SK-N-MC (cell line): Measurements from ENCODE around the gene ZNF575.
"Not testable (repeated sequence)": the region's sequence is repeated elsewhere in the genome, so short reads cannot be mapped to it uniquely, and the experiment has no call there.

Experiments
- DNase-seq: peaks from one replicate; pipeline ENCODE4 v3.0.0-alpha.2; 2011; ENCODE audit warnings: low read depth, low spot score
- H3K27ac ChIP-seq: fragments of 200-600 bp; sonication (generic); 2 replicates; pipeline ENCODE4 v1.5.1; 2016; ENCODE audit warnings: mixed run types
- H3K36me3 ChIP-seq: fragments of 200-600 bp; sonication (generic); 2 replicates; pipeline ENCODE4 v1.6.1; 2017; ENCODE audit warnings: antibody characterized with exemption, low read length, mixed read lengths; ENCODE audit not compliant: insufficient read depth
- H3K4me3 ChIP-seq: fragments of 200-600 bp; sonication (generic); 2 replicates; pipeline ENCODE4 v1.5.1; 2016
- H3K9ac ChIP-seq: fragments of 200-600 bp; sonication (generic); 2 replicates; pipeline ENCODE4 v1.8.0; 2017; ENCODE audit warnings: mixed run types, mixed read lengths; ENCODE audit not compliant: insufficient read length
- H3K9me3 ChIP-seq: fragments of 200-600 bp; sonication (generic); 2 replicates; pipeline ENCODE4 v1.6.1; 2017; ENCODE audit warnings: low read depth, mild to moderate bottlenecking, antibody characterized with exemption, low read length, moderate library complexity, mixed read lengths
- EZH2 ChIP-seq: fragments of 200-600 bp; sonication (generic); IDR thresholded peaks from one replicate; pipeline ENCODE4 v1.6.1; 2017; ENCODE audit warnings: antibody characterized with exemption
- FOXP2 ChIP-seq: optimal IDR thresholded peaks from 2 replicates; pipeline ENCODE3; 2011; ENCODE audit warnings: mild to moderate bottlenecking, moderate library complexity; ENCODE audit not compliant: insufficient read depth; ENCODE audit errors: extremely low read length, control extremely low read depth
- POLR2AphosphoS5 ChIP-seq: IDR thresholded peaks from 2 replicates; pipeline ENCODE4 v1.6.1; 2012; ENCODE audit warnings: mild to moderate bottlenecking, low read depth, low read length, borderline replicate concordance

Gene ZNF575

GRCh38 chr19:43505186-43505456 is 27.9 kb upstream of the ZNF575 start:
- Histone ChIP-seq H3K27ac (no peak overlapping the region), H3K36me3 (no peaks in the 10 kb centered on the region), H3K4me3 (no peak overlapping the region), H3K9ac (no peak overlapping the region), H3K9me3 (no peaks in the 10 kb centered on the region)
- TF ChIP-seq EZH2, result no peak
- no peak for DNase-seq

GRCh38 chr19:43505941-43506340 is 27.0 kb upstream of the ZNF575 start:
- Histone ChIP-seq H3K36me3 (no peaks in the 10 kb centered on the region), H3K27ac (no peak overlapping the region), H3K4me3 (no peak overlapping the region), H3K9me3 (no peaks in the 10 kb centered on the region), H3K9ac (no peak overlapping the region)
- DNase-seq, result no peak
- TF ChIP-seq FOXP2, result no peak
- no peak for TF ChIP-seq POLR2AphosphoS5
- TF ChIP-seq EZH2, result no peak

GRCh38 chr19:43506629-43507028 is 26.4 kb upstream of the ZNF575 start:
- H3K9me3 ChIP-seq, result no peaks in the 10 kb centered on the region
- H3K9ac ChIP-seq, result no peak overlapping the region
- DNase-seq, result no peak
- TF ChIP-seq POLR2AphosphoS5 (no peak), FOXP2 (no peak), EZH2 (no peak)
- no peak overlapping the region for H3K4me3 ChIP-seq
- no peaks in the 10 kb centered on the region for H3K36me3 ChIP-seq
- H3K27ac ChIP-seq, result no peak overlapping the region

- TF ChIP-seq FOXP2 (no peak), POLR2AphosphoS5 (no peak), EZH2 (no peak)
- Histone ChIP-seq H3K36me3 (no peaks in the 10 kb centered on the region), H3K4me3 (no peak overlapping the region), H3K9me3 (no peaks in the 10 kb centered on the region), H3K27ac (no peak overlapping the region), H3K9ac (no peak overlapping the region)
- DNase-seq, result no peak
Observed at GRCh38 chr19:43507880-43508279, 25.1 kb upstream of the ZNF575 start.

GRCh38 chr19:43510713-43511112 is 22.3 kb upstream of the ZNF575 start:
- Histone ChIP-seq H3K27ac (no peak overlapping the region), H3K36me3 (no peaks in the 10 kb centered on the region), H3K9ac (no peak overlapping the region), H3K9me3 (no peaks in the 10 kb centered on the region), H3K4me3 (no peak overlapping the region)
- TF ChIP-seq POLR2AphosphoS5 (no peak), FOXP2 (no peak), EZH2 (no peak)
- DNase-seq, result no peak

- no peaks in the 10 kb centered on the region for H3K9me3 ChIP-seq
- TF ChIP-seq FOXP2 (no peak), POLR2AphosphoS5 (no peak), EZH2 (no peak)
- no peaks in the 10 kb centered on the region for H3K36me3 ChIP-seq
- no peak overlapping the region for H3K4me3 ChIP-seq
- no peak overlapping the region for H3K27ac ChIP-seq
- no peak overlapping the region for H3K9ac ChIP-seq
- no peak for DNase-seq
Observed at GRCh38 chr19:43511324-43511723, 21.7 kb upstream of the ZNF575 start.

GRCh38 chr19:43512399-43512798 is 20.6 kb upstream of the ZNF575 start:
- not testable (repeated sequence) for H3K36me3 ChIP-seq, H3K9ac ChIP-seq, DNase-seq, H3K9me3 ChIP-seq, H3K27ac ChIP-seq, H3K4me3 ChIP-seq

DNA sequence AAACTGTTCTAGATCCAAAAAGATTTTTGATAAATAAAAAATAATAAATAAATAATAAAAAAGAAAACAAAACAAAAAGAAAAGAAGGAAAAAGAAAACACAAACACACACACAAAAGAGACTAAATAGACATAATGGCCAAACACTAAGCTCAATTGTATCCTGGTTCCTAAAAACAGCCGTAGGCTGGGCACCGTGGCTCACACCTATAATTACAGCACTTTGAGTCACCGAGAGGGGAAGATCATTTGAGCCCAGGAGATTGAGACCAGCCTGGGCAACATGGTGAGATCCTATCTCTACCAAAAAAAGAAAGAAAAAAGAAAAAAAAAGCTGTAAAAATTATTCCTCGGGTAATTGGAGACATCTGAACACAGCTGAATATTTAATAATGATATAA is 14.9 kb upstream of the ZNF575 start:
- H3K36me3 ChIP-seq, result no peaks in the 10 kb centered on the region
- H3K27ac ChIP-seq, result no peak overlapping the region
- no peak overlapping the region for H3K9ac ChIP-seq
- H3K4me3 ChIP-seq, result no peak overlapping the region
- TF ChIP-seq FOXP2 (no peak), POLR2AphosphoS5 (no peak), EZH2 (no peak)
- H3K9me3 ChIP-seq, result no peaks in the 10 kb centered on the region
- no peak for DNase-seq

DNA sequence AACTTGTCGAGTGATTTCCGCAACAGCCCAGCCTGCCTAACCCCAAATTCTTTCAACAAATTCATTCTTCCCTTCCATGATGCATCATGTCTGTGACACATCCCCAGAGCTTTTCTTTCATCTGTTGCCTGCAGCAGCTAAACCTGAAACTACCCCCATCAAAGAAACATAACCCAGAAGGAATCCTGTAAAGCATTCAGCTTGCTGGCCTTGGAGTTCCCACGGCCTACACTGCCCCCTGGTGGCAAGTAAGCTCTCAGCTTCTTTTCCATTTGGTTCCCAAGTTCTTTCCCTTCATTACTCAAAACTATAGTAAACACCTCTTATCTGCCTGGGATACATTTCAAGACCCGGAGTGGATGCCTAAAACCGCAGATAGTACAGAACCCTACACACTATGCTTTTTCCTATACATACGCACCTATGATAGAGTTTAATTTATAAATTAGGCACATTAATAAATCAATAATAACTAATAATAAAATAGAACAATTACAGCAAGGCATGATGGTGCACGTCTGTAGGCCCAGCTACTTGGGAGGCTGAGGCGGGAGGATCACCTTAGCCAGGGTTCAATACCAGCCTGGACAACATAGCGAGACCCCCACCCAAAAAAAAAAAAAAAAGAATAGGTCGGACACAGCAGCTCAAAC is 13.4 kb upstream of the ZNF575 start:
- Histone ChIP-seq H3K36me3 (no peaks in the 10 kb centered on the region), H3K4me3 (no peak overlapping the region)
- no peak for TF ChIP-seq EZH2
- TF ChIP-seq FOXP2, result no peak
- TF ChIP-seq POLR2AphosphoS5, result no peak

More for the DNA sequence above, 13.4 kb upstream of the ZNF575 start:
- no peak overlapping the region for H3K9ac ChIP-seq
- H3K27ac ChIP-seq, result no peak overlapping the region
- no peaks in the 10 kb centered on the region for H3K9me3 ChIP-seq
- DNase-seq, result peak; percentile 52
